ENCODE results near the gene GNA15. TPM values are rescaled to one million over a fixed set of nuclear protein-coding genes. Genes with fewer than 3 reads are reported as not detected.

Gene GNA15
- total RNA-seq, 4 donors from 2014 or later: 1.2 to 9.3 (median 5.7) TPM

- no peaks in the 10 kb centered on the region for H3K4me1 ChIP-seq
- no peak for ATAC-seq
- H3K27ac ChIP-seq: peak overlapping the region in 3 of 4 donors; percentile 0 to 41 (median 14)
- H3K9me3 ChIP-seq: no peaks in the 10 kb centered on the region
- WGBS, 2 donors (ENCODE audit: low coverage in 1 of 2): no CpG with 5 or more reads among the region's 52 CpGs
- no peaks in the 10 kb centered on the region for H3K36me3 ChIP-seq
- TF ChIP-seq POLR2A (IDR thresholded peaks at IDR 0.05) (no peak), EP300 (IDR thresholded peaks at IDR 0.05) (no peak), POLR2AphosphoS5 (IDR thresholded peaks at IDR 0.05) (no peak), CTCF (IDR thresholded peaks at IDR 0.05) (no peak)
- peak overlapping the region in 1 of 2 donors; percentile 31 for H3K4me3 ChIP-seq
- no peaks in the 10 kb centered on the region for H3K27me3 ChIP-seq
Observed at GRCh38 chr19:3178973-3179738, 43.3 kb downstream of the GNA15 start.

GRCh38 chr19:3179739-3180293 lies 44.0 kb downstream of the GNA15 start:
- Histone ChIP-seq H3K4me3 (peak overlapping the region in 1 of 2 donors; percentile 31), H3K4me1 (peaks cover 0 to 4% (median 2%) of the 10 kb centered on the region in 3 donors), H3K36me3 (no peaks in the 10 kb centered on the region), H3K27ac (no peak overlapping the region), H3K27me3 (no peaks in the 10 kb centered on the region), H3K9me3 (no peaks in the 10 kb centered on the region)
- ATAC-seq: no peak
- no CpG with 5 or more reads among the region's 31 CpGs for WGBS, 2 donors (ENCODE audit: low coverage in 1 of 2)
- no peak for TF ChIP-seq POLR2AphosphoS5 (IDR thresholded peaks at IDR 0.05)
- TF ChIP-seq CTCF (IDR thresholded peaks at IDR 0.05): no peak
- no peak for TF ChIP-seq POLR2A (IDR thresholded peaks at IDR 0.05)
- TF ChIP-seq EP300 (IDR thresholded peaks at IDR 0.05): no peak

- 70 to 96% methylated on average over 4 to 8 of the region's 13 CpGs for WGBS, 2 donors (ENCODE audit: low coverage in 1 of 2)
- Histone ChIP-seq H3K27ac (no peak overlapping the region), H3K36me3 (peaks cover 0 to 5% of the 10 kb centered on the region in 2 donors), H3K9me3 (no peaks in the 10 kb centered on the region), H3K27me3 (no peaks in the 10 kb centered on the region), H3K4me1 (peaks cover 0 to 37% (median 22%) of the 10 kb centered on the region in 3 donors), H3K4me3 (no peak overlapping the region)
- no peak for TF ChIP-seq POLR2AphosphoS5 (IDR thresholded peaks at IDR 0.05)
- TF ChIP-seq EP300 (IDR thresholded peaks at IDR 0.05): no peak
- TF ChIP-seq POLR2A (IDR thresholded peaks at IDR 0.05): no peak
- no peak for TF ChIP-seq CTCF (IDR thresholded peaks at IDR 0.05)
- no peak for ATAC-seq
Observed at GRCh38 chr19:3183721-3184641, 48.1 kb downstream of the GNA15 start.

- TF ChIP-seq POLR2A (IDR thresholded peaks at IDR 0.05) (no peak), POLR2AphosphoS5 (IDR thresholded peaks at IDR 0.05) (no peak), CTCF (IDR thresholded peaks at IDR 0.05) (no peak), EP300 (IDR thresholded peaks at IDR 0.05) (no peak)
- peak; percentile 62 for ATAC-seq
- H3K4me3 ChIP-seq: peak overlapping the region; percentile 87 to 94
- H3K9me3 ChIP-seq: no peaks in the 10 kb centered on the region
- peak overlapping the region in 3 of 4 donors; percentile 69 to 93 (median 85) for H3K27ac ChIP-seq
- 3 to 7% methylated on average over 13 to 14 of the region's 14 CpGs for WGBS, 2 donors (ENCODE audit: low coverage in 1 of 2)
- H3K36me3 ChIP-seq: peaks cover 0 to 10% of the 10 kb centered on the region in 2 donors
- no peaks in the 10 kb centered on the region for H3K27me3 ChIP-seq
- peaks cover 0 to 38% (median 22%) of the 10 kb centered on the region in 3 donors for H3K4me1 ChIP-seq
Observed at GRCh38 chr19:3184847-3185460, 49.1 kb downstream of the GNA15 start.
